H1 (cell line): ENCODE data around the gene FRMD5. TPM values are rescaled to one million over a fixed set of nuclear protein-coding genes. Genes with fewer than 3 reads are reported as not detected.

Experiments used
- CTCF ChIA-PET: fragments of 300-600 bp; sonication (Branson Sonifier 250); formaldehyde crosslinking; loops from one replicate; lab custom pipeline; 2021; ENCODE audit not compliant: partially characterized antibody; lab: Charles Lee
- POLR2A ChIA-PET: fragments of 300-600 bp; sonication (Branson Sonifier 250); formaldehyde crosslinking; loops from one replicate; lab custom pipeline; 2021; ENCODE audit warnings: inconsistent platforms; ENCODE audit not compliant: partially characterized antibody; lab: Charles Lee
- DNase-seq, 2 experiments: peaks; one replicate each; pipeline versions ENCODE4 v3.0.0 to v3.0.0-alpha.2; 2010 to 2022; ENCODE audit warnings: low spot score in 2 of 2, low read depth in 1 of 2, mixed read lengths in 1 of 2
- FAIRE-seq: peaks from 2 replicates; lab custom pipeline; 2011; peaks lifted over from hg19 to GRCh38; lab: Jason Lieb, UNC
- H2AFZ ChIP-seq: 2 replicates; pipeline ENCODE4 v1.8.1; 2012; ENCODE audit warnings: low read length, inconsistent platforms
- H2AK5ac ChIP-seq: 2 replicates; pipeline ENCODE4 v1.6.1; 2013; ENCODE audit warnings: low read depth, low read length
- H2BK120ac ChIP-seq: replicated peaks from 2 replicates; pipeline ENCODE3; 2013; ENCODE audit warnings: low read depth, low read length, inconsistent platforms
- H2BK12ac ChIP-seq: 2 replicates; pipeline ENCODE4 v1.6.1; 2013; ENCODE audit warnings: low read depth, low read length
- H2BK15ac ChIP-seq: 2 replicates; pipeline ENCODE4 v1.6.1; 2013; ENCODE audit warnings: low read length
- H2BK20ac ChIP-seq: 2 replicates; pipeline ENCODE4 v1.6.1; 2013; ENCODE audit warnings: low read length
- H2BK5ac ChIP-seq: 2 replicates; pipeline ENCODE4 v1.6.1; 2013; ENCODE audit warnings: low read depth, low read length
- H3K14ac ChIP-seq: 2 replicates; pipeline ENCODE4 v1.6.1; 2013; ENCODE audit warnings: inconsistent platforms; ENCODE audit not compliant: insufficient read length
- H3K18ac ChIP-seq: 2 replicates; pipeline ENCODE4 v1.6.1; 2013; ENCODE audit warnings: low read length; ENCODE audit errors: extremely low read depth
- H3K23ac ChIP-seq: 2 replicates; pipeline ENCODE4 v1.6.1; 2013; ENCODE audit warnings: inconsistent platforms; ENCODE audit not compliant: insufficient read length
- H3K23me2 ChIP-seq: 2 replicates; pipeline ENCODE4 v1.6.1; 2013; ENCODE audit warnings: low read depth, low read length
- H3K27ac ChIP-seq: 2 replicates; pipeline ENCODE4 v1.6.1; 2011; ENCODE audit warnings: low read depth, low read length, inconsistent platforms
- H3K27me3 ChIP-seq, 4 experiments: replicated peaks in 1 of 4; 1 replicate in 1 of 4; 2 replicates in 3 of 4; pipeline versions ENCODE4 v1.6.1 to v1.8.1; 2011 to 2013; ENCODE audit warnings: low read length in 3 of 4, mild to moderate bottlenecking in 3 of 4, inconsistent platforms in 2 of 4, mixed read lengths in 2 of 4, moderate library complexity in 1 of 4; ENCODE audit not compliant: control insufficient read depth in 3 of 4, insufficient read depth in 3 of 4; ENCODE audit errors: extremely low read depth in 1 of 4
- H3K36me3 ChIP-seq, 4 experiments: 2 replicates each; pipeline versions ENCODE4 v1.6.1 to v1.8.1; 2011 to 2013; ENCODE audit warnings: mild to moderate bottlenecking in 4 of 4, low read length in 3 of 4, moderate library complexity in 2 of 4, control low read depth in 1 of 4, inconsistent platforms in 1 of 4; ENCODE audit not compliant: insufficient read depth in 4 of 4, control insufficient read depth in 2 of 4
- H3K4ac ChIP-seq: replicated peaks from 2 replicates; pipeline ENCODE3; 2013; ENCODE audit warnings: low read length, low read depth, mixed read lengths, inconsistent platforms; ENCODE audit not compliant: insufficient read length
- H3K4me1 ChIP-seq, 4 experiments: replicated peaks in 1 of 4; 1 replicate in 1 of 4; 2 replicates in 3 of 4; pipeline versions ENCODE4 v1.6.1 to v1.8.1; 2011 to 2013; ENCODE audit warnings: low read length in 3 of 4, inconsistent platforms in 2 of 4, mixed read lengths in 1 of 4; ENCODE audit not compliant: insufficient read depth in 4 of 4, control insufficient read depth in 3 of 4
- H3K4me2 ChIP-seq, 2 experiments: 2 replicates each; pipeline versions ENCODE4 v1.6.1 to v1.8.1; 2011 to 2013; ENCODE audit warnings: low read depth in 2 of 2, low read length in 2 of 2, control low read depth in 1 of 2, inconsistent platforms in 1 of 2, mild to moderate bottlenecking in 1 of 2; ENCODE audit not compliant: insufficient read depth in 1 of 2
- H3K4me3 ChIP-seq, 4 experiments: fragments of 200-600, 300-600 bp in 1 of 4; sonication (generic), shearing (Covaris generic), sonication (Bioruptor Twin) in 1 of 4; 2 replicates each; pipeline versions ENCODE4 v1.5.1 to v1.8.1; 2011 to 2016; ENCODE audit warnings: low read length in 4 of 4, low read depth in 3 of 4, control low read depth in 2 of 4, inconsistent platforms in 2 of 4, mild to moderate bottlenecking in 2 of 4, mixed read lengths in 1 of 4, moderate library complexity in 1 of 4; ENCODE audit not compliant: insufficient read depth in 2 of 4; ENCODE audit errors: extremely low read depth in 1 of 4
- H3K56ac ChIP-seq: replicated peaks from 2 replicates; pipeline ENCODE3; 2013; ENCODE audit warnings: low read depth, mild to moderate bottlenecking, mixed read lengths, low read length, inconsistent platforms; ENCODE audit not compliant: insufficient read length
- H3K79me1 ChIP-seq: 2 replicates; pipeline ENCODE4 v1.6.1; 2013; ENCODE audit warnings: low read depth, low read length, control low read depth
- H3K79me2 ChIP-seq, 2 experiments: 2 replicates each; pipeline versions ENCODE4 v1.6.1 to v1.8.1; 2012 to 2013; ENCODE audit warnings: low read length in 2 of 2, mild to moderate bottlenecking in 2 of 2, inconsistent platforms in 1 of 2; ENCODE audit not compliant: insufficient read depth in 2 of 2, control insufficient read depth in 1 of 2
- H3K9ac ChIP-seq, 4 experiments: replicated peaks in 1 of 4; 1 replicate in 1 of 4; 2 replicates in 3 of 4; pipeline versions ENCODE4 v1.6.1 to v1.8.1; 2011 to 2013; ENCODE audit warnings: low read depth in 3 of 4, low read length in 3 of 4, control low read depth in 2 of 4, mild to moderate bottlenecking in 2 of 4, moderate library complexity in 2 of 4, inconsistent platforms in 1 of 4; ENCODE audit errors: extremely low read depth in 1 of 4
- H3K9me3 ChIP-seq, 2 experiments: 2 replicates each; pipeline versions ENCODE4 v1.6.1 to v1.8.1; 2012 to 2013; ENCODE audit warnings: mild to moderate bottlenecking in 2 of 2, moderate library complexity in 2 of 2, control low read depth in 1 of 2, inconsistent platforms in 1 of 2, low read depth in 1 of 2, low read length in 1 of 2, mixed read lengths in 1 of 2; ENCODE audit not compliant: insufficient read depth in 2 of 2
- H4K20me1 ChIP-seq, 2 experiments: replicated peaks in 1 of 2; 2 replicates each; pipeline versions ENCODE3 to v1.8.1; 2011 to 2013; ENCODE audit warnings: inconsistent platforms in 2 of 2, low read length in 2 of 2, mild to moderate bottlenecking in 1 of 2; ENCODE audit not compliant: insufficient read depth in 2 of 2, control insufficient read depth in 1 of 2
- H4K5ac ChIP-seq: 2 replicates; pipeline ENCODE4 v1.6.1; 2013; ENCODE audit warnings: low read length, low read depth, mixed read lengths, inconsistent platforms; ENCODE audit not compliant: insufficient read length
- H4K8ac ChIP-seq: 2 replicates; pipeline ENCODE4 v1.8.0; 2013; ENCODE audit warnings: mild to moderate bottlenecking, moderate library complexity, low read length, inconsistent platforms; ENCODE audit not compliant: insufficient read depth; ENCODE audit errors: extremely low read depth
- H4K91ac ChIP-seq: replicated peaks from 2 replicates; pipeline ENCODE3; 2013; ENCODE audit warnings: low read length, mixed read lengths, inconsistent platforms; ENCODE audit not compliant: insufficient read length
- BACH1 ChIP-seq: IDR thresholded peaks from 2 replicates; pipeline ENCODE4 v1.6.1; 2012; ENCODE audit warnings: low read length, improper control_type of control experiment
- CBX8 ChIP-seq: fragments of 300-800, 300-1000 bp; sonication (generic); IDR thresholded peaks from 2 replicates; pipeline ENCODE4 v1.7.1; 2016; ENCODE audit warnings: low read depth, low read length, borderline replicate concordance
- CEBPB ChIP-seq: IDR thresholded peaks from 2 replicates; pipeline ENCODE4 v1.6.1; 2012; ENCODE audit warnings: low read depth, low read length
- CHD2 ChIP-seq: IDR thresholded peaks from 2 replicates; pipeline ENCODE4 v1.6.1; 2012; ENCODE audit warnings: low read length, improper control_type of control experiment
- CTBP2 ChIP-seq: IDR thresholded peaks from 2 replicates; pipeline ENCODE4 v1.7.0; 2011; ENCODE audit warnings: borderline replicate concordance, mild to moderate bottlenecking, moderate library complexity, mixed read lengths, low read length; ENCODE audit not compliant: insufficient read depth, insufficient read length
- EP300 ChIP-seq, 2 experiments: IDR thresholded peaks; 1 replicate in 1 of 2; 2 replicates in 1 of 2; pipeline ENCODE4 v1.6.1; 2011 to 2012; ENCODE audit warnings: low read depth in 2 of 2, low read length in 2 of 2, mild to moderate bottlenecking in 2 of 2, borderline replicate concordance in 1 of 2, inconsistent platforms in 1 of 2, moderate library complexity in 1 of 2
- GABPA ChIP-seq: IDR thresholded peaks from 2 replicates; pipeline ENCODE4 v1.6.1; 2011; ENCODE audit warnings: mild to moderate bottlenecking, low read length, moderate library complexity, borderline replicate concordance; ENCODE audit not compliant: insufficient read depth
- KDM1A ChIP-seq: fragments of 200-600, 300-600 bp; sonication (generic); IDR thresholded peaks from 2 replicates; pipeline ENCODE4 v1.7.1; 2016; ENCODE audit warnings: mild to moderate bottlenecking, low read length, borderline replicate concordance
- RXRA ChIP-seq: IDR thresholded peaks from 2 replicates; pipeline ENCODE4 v1.6.1; 2011; ENCODE audit warnings: low read depth, mild to moderate bottlenecking, low read length, moderate library complexity; ENCODE audit not compliant: insufficient read depth
- WGBS, 2 experiments: shearing (Covaris generic) in 1 of 2; methylation state at CpG; one replicate each; pipeline versions ENCODE4 v1.1.6 to v1.1.7; 2013 to 2015; ENCODE audit warnings: low lambda C conversion rate in 2 of 2, mixed read lengths in 2 of 2, inconsistent platforms in 1 of 2, low coverage in 1 of 2, missing lambda C conversion rate in 1 of 2; ENCODE audit not compliant: insufficient replicate concordance in 2 of 2, insufficient coverage in 1 of 2, insufficient read length in 1 of 2; ENCODE audit errors: extremely low coverage in 1 of 2, missing lambda C conversion rate in 1 of 2; 5-methylcytosine and 5-hydroxymethylcytosine counted together
- polyA plus RNA-seq, 7 experiments: library from polyadenylated mRNA; depleted of rRNA in 3 of 7; stranded (reverse) in 5 of 7; unstranded in 2 of 7; fragments of >200 nt in 5 of 7; fragments of 200-250 nt in 2 of 7; gene quantifications; 1 replicate in 5 of 7; 2 replicates in 1 of 7; 4 replicates in 1 of 7; pipeline versions ENCODE4 v1.2.1 to v1.2.3, GENCODE V29; 2011 to 2013; ENCODE audit warnings: missing spikeins in 2 of 7, mixed read lengths in 2 of 7
- total RNA-seq: library from RNA; stranded (reverse); fragmentation: NEBNext Ultra II Directional; extraction: Animal tissue kit (Norgen Biotek cat#: 25700); gene quantifications from 2 replicates; pipeline ENCODE4 v1.2.1, GENCODE V29; 2021
- TF ChIP-seq, protein P1 (sequence below): IDR thresholded peaks from 2 replicates; pipeline ENCODE4 v1.6.1; 2011; ENCODE audit warnings: low read depth, mild to moderate bottlenecking, low read length; ENCODE audit not compliant: insufficient read depth

The FRMD5 gene
- total and polyA plus RNA-seq, 2 of the 8 experiments (the other 6 are each of a cell fraction or from before 2014, with no cell fraction given) = 10.1 to 12.6 TPM

DNA sequence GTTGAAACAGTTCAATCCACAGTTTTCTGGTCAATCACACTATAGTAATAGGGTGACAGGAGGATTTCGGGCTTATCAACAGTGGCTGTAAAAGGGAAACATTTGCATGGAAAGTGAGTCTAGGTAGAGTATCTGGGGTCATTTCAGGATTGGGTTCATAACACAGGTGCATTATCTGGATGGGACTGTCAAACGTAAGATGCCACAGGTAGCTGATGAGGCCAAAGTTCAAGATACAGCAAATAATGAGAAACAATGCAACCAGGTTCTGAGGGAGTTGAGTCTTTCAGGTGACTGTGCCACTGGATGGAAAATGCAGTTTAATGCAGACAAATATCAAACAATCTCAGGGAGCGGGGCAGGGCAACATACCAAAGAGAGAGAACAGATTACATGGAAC is 306.0 kb downstream of the FRMD5 start:
- Histone ChIP-seq H2BK12ac (no peak overlapping the region), H4K20me1 (peaks cover 0 to 2% of the 10 kb centered on the region in 2 experiments), H3K4me2 (no peak overlapping the region), H3K23me2 (no peaks in the 10 kb centered on the region), H3K56ac (no peak overlapping the region), H3K79me2 (no peaks in the 10 kb centered on the region), H3K36me3 (peaks cover 0 to 2% (median 0%) of the 10 kb centered on the region in 4 experiments; a peak in 2 of 8 replicates), H3K14ac (no peak overlapping the region), H2BK20ac (no peak overlapping the region), H3K23ac (no peak overlapping the region), H2AK5ac (no peak overlapping the region), H3K4ac (no peak overlapping the region), H3K9ac (no peak overlapping the region), H3K27me3 (no peaks in the 10 kb centered on the region), H2BK120ac (no peak overlapping the region), H4K8ac (no peak overlapping the region), H2BK5ac (no peak overlapping the region), H2BK15ac (no peak overlapping the region), H3K4me1 (peaks cover 0 to 2% (median 0%) of the 10 kb centered on the region in 4 experiments; a peak in 1 of 7 replicates), H4K5ac (no peak overlapping the region), H4K91ac (no peak overlapping the region), H3K9me3 (no peaks in the 10 kb centered on the region), H3K4me3 (no peak overlapping the region), H3K18ac (no peak overlapping the region), H2AFZ (no peak overlapping the region), H3K27ac (no peak overlapping the region), H3K79me1 (no peaks in the 10 kb centered on the region)
- ChIA-PET CTCF (interaction anchor here (1.4 to 2.0 kb wide), 4 partner anchors 10 to 17 kb away, joined by 5 to 11 read pairs (median 7); no protein-coding TSS in a partner anchor), POLR2A (interaction anchor here (1.2 to 1.9 kb wide), 2 partner anchors 18 to 38 kb away, joined by 3 to 4 read pairs; no protein-coding TSS in a partner anchor)
- TF ChIP-seq CEBPB = no peak
- no peak for TF ChIP-seq CTBP2
- TF ChIP-seq CBX8 = no peak
- TF ChIP-seq RXRA = no peak
- TF ChIP-seq GABPA = no peak
- TF ChIP-seq, protein P1, sequence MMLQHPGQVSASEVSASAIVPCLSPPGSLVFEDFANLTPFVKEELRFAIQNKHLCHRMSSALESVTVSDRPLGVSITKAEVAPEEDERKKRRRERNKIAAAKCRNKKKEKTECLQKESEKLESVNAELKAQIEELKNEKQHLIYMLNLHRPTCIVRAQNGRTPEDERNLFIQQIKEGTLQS = no peak
- TF ChIP-seq EP300 (IDR thresholded peaks at IDR 0.05; ENCODE audit: borderline replicate concordance in 1 of 2, low read depth in 2 of 2, low read length in 2 of 2) = no peak
- no peak for TF ChIP-seq CHD2
- TF ChIP-seq BACH1 = no peak
- TF ChIP-seq KDM1A = no peak
- WGBS, 2 experiments = 95% methylated on average over 3 of the region's 3 CpGs; no CpG with 5 or more reads in 1 of the 2 experiments
- FAIRE-seq (no peak), DNase-seq (no peak)
